22Rv1 (cell line): Measurements from ENCODE around the gene REG3G.
A peak's percentile ranks its signal among the peaks of the same experiment; 100 is the strongest.

Experiments used
- H3K27ac ChIP-seq: fragments of 450-650 bp; 2 replicates; pipeline ENCODE4 v1.5.1; 2017
- CTCF ChIP-seq: fragments of 450-650 bp; IDR thresholded peaks from 2 replicates; pipeline ENCODE4 v1.5.1; 2017; ENCODE audit warnings: mild to moderate bottlenecking
- ZFX ChIP-seq: fragments of 450-650 bp; IDR thresholded peaks from 2 replicates; pipeline ENCODE4 v1.6.1; 2017; ENCODE audit warnings: antibody characterized with exemption, borderline replicate concordance

REG3G gene

GRCh38 chr2:78999406-78999805 lies 26.1 kb upstream of the REG3G start:
- TF ChIP-seq CTCF: peak; percentile 72
- TF ChIP-seq ZFX: no peak
- no peak overlapping the region for H3K27ac ChIP-seq

- TF ChIP-seq ZFX (no peak), CTCF (no peak)
- no peak overlapping the region for H3K27ac ChIP-seq
Observed at GRCh38 chr2:79000008-79000576, 25.4 kb upstream of the REG3G start.

- no peak for TF ChIP-seq CTCF
- no peak for TF ChIP-seq ZFX
- H3K27ac ChIP-seq: no peak overlapping the region
Observed at GRCh38 chr2:79001285-79001684, 24.2 kb upstream of the REG3G start.

- no peak overlapping the region for H3K27ac ChIP-seq
- TF ChIP-seq CTCF (no peak), ZFX (no peak)
Observed at GRCh38 chr2:79004680-79005079, 20.8 kb upstream of the REG3G start.

- H3K27ac ChIP-seq: no peak overlapping the region
- TF ChIP-seq ZFX: no peak
- TF ChIP-seq CTCF: no peak
Observed at GRCh38 chr2:79005216-79005615, 20.3 kb upstream of the REG3G start.

GRCh38 chr2:79009388-79009787 lies 16.1 kb upstream of the REG3G start:
- TF ChIP-seq ZFX (no peak), CTCF (no peak)
- H3K27ac ChIP-seq: no peak overlapping the region

GRCh38 chr2:79011496-79011895 lies 14.0 kb upstream of the REG3G start:
- no peak for TF ChIP-seq CTCF
- no peak for TF ChIP-seq ZFX
- no peak overlapping the region for H3K27ac ChIP-seq
